GM18499 (cell line): ENCODE measurements around the gene GRAMD4.

Experiments
- ATAC-seq: cut with Tn5 transposase; IDR thresholded peaks from one replicate; pipeline ENCODE4 v1.9.1; 2021; ENCODE audit warnings: moderate number of reproducible peaks; ENCODE audit not compliant: insufficient read depth, unreplicated experiment

Gene GRAMD4

GRCh38 chr22:46706060-46706459 lies 85.9 kb downstream of the GRAMD4 start:
- ATAC-seq: no peak

GRCh38 chr22:46707305-46707704 lies 87.1 kb downstream of the GRAMD4 start:
- ATAC-seq: no peak

- no peak for ATAC-seq
Measured at GRCh38 chr22:46707827-46708570, 87.8 kb downstream of the GRAMD4 start.

- ATAC-seq: no peak
Measured at GRCh38 chr22:46708766-46709330, 88.7 kb downstream of the GRAMD4 start.

GRCh38 chr22:46710806-46711205 lies 90.6 kb downstream of the GRAMD4 start:
- ATAC-seq: no peak

- ATAC-seq: no peak
Measured at GRCh38 chr22:46712288-46712687, 92.1 kb downstream of the GRAMD4 start.

- no peak for ATAC-seq
Measured at GRCh38 chr22:46714550-46714949, 94.4 kb downstream of the GRAMD4 start.

- ATAC-seq: no peak
Measured at GRCh38 chr22:46719921-46720320, 99.7 kb downstream of the GRAMD4 start.

- ATAC-seq: no peak
Measured at GRCh38 chr22:46721501-46722085, 101.4 kb downstream of the GRAMD4 start.

GRCh38 chr22:46723882-46724281 lies 103.7 kb downstream of the GRAMD4 start:
- ATAC-seq: no peak

- no peak for ATAC-seq
Measured at GRCh38 chr22:46725096-46725495, 104.9 kb downstream of the GRAMD4 start.

GRCh38 chr22:46726066-46726985 lies 106.1 kb downstream of the GRAMD4 start:
- no peak for ATAC-seq

GRCh38 chr22:46726986-46727317 lies 106.8 kb downstream of the GRAMD4 start:
- no peak for ATAC-seq

- no peak for ATAC-seq
Measured at GRCh38 chr22:46727813-46728364, 107.7 kb downstream of the GRAMD4 start.

- no peak for ATAC-seq
Measured at GRCh38 chr22:46728470-46728869, 108.3 kb downstream of the GRAMD4 start.
